Gastroesophageal sphincter (tissue), 3 donors: ENCODE results near the gene TBX6.

Source experiments
- POLR2A ChIP-seq, 2 donors: fragments of 450-650 bp; IDR thresholded peaks; one replicate each; pipeline ENCODE4 v1.6.1; 2017; ENCODE audit warnings: antibody characterized with exemption in 2 of 2, mild to moderate bottlenecking in 2 of 2, moderate library complexity in 1 of 2
- POLR2AphosphoS5 ChIP-seq: sonication (generic); formaldehyde crosslinking; IDR thresholded peaks from one replicate; pipeline ENCODE4 v1.6.1; 2017; ENCODE audit warnings: antibody characterized with exemption
- TF ChIP-seq, protein P1 (sequence below), 4 experiments: fragments of 200-600 bp in 2 of 4; fragments of 450-650 bp in 2 of 4; sonication (generic) in 1 of 4; IDR thresholded peaks; one replicate each; pipeline ENCODE4 v1.5.1; 2017 to 2019; ENCODE audit warnings: antibody characterized with exemption in 4 of 4, mild to moderate bottlenecking in 2 of 4, moderate library complexity in 2 of 4

DNA sequence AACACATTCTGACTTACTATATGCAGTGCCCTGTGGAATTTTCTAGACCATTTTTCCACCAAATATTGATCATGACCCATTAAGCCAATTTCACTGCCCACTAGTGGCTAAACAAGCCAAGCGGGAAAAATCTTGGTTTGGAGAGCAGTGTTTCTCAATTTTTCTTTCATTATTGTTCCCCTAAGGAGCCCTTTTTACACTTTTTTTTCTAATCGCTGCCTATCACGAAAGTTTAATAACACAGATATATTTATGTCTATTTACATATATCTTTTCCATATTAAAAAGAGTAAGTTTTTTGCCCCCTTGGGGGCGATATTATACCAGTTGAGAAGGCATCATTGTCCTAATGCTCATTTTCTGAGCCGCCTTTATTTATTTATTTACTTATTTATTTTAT, 49.9 kb downstream of the TBX6 start:
- TF ChIP-seq, protein P1, sequence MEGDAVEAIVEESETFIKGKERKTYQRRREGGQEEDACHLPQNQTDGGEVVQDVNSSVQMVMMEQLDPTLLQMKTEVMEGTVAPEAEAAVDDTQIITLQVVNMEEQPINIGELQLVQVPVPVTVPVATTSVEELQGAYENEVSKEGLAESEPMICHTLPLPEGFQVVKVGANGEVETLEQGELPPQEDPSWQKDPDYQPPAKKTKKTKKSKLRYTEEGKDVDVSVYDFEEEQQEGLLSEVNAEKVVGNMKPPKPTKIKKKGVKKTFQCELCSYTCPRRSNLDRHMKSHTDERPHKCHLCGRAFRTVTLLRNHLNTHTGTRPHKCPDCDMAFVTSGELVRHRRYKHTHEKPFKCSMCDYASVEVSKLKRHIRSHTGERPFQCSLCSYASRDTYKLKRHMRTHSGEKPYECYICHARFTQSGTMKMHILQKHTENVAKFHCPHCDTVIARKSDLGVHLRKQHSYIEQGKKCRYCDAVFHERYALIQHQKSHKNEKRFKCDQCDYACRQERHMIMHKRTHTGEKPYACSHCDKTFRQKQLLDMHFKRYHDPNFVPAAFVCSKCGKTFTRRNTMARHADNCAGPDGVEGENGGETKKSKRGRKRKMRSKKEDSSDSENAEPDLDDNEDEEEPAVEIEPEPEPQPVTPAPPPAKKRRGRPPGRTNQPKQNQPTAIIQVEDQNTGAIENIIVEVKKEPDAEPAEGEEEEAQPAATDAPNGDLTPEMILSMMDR (IDR thresholded peaks at IDR 0.05) = peak in 3 of 4 experiments; percentile 24 to 53 (median 34)
- TF ChIP-seq POLR2AphosphoS5 (no peak), POLR2A (IDR thresholded peaks at IDR 0.05) (no peak)
